Left lung (tissue), 10 donors: ENCODE data around the gene HFM1. TPM values are rescaled to one million over a fixed set of nuclear protein-coding genes. Genes with fewer than 3 reads are reported as not detected.

Experiments used
- ATAC-seq: fragments of 200-7000 bp; cut with Tn5 transposase; one replicate; pipeline ENCODE4 v1.9.1; 2020; ENCODE audit warnings: moderate library complexity
- DNase-seq, 4 donors: peaks; one replicate each; pipeline ENCODE4 v3.0.0-alpha.2; 2013 to 2020
- H3K27ac ChIP-seq, 2 donors: fragments of 200-600 bp; sonication (generic) in 1 of 2; one replicate each; pipeline versions ENCODE4 v1.5.0 to v1.8.0; 2020 to 2021
- H3K27me3 ChIP-seq, 2 donors: fragments of 200-600 bp; sonication (generic) in 1 of 2; one replicate each; pipeline versions ENCODE4 v1.5.0 to v1.8.0; 2020 to 2021
- H3K36me3 ChIP-seq, 2 donors: fragments of 200-600 bp; sonication (generic) in 1 of 2; one replicate each; pipeline versions ENCODE4 v1.5.0 to v1.8.0; 2020 to 2021
- H3K4me1 ChIP-seq, 2 donors: fragments of 200-600 bp; one replicate each; pipeline ENCODE4 v1.8.0; 2021
- H3K4me3 ChIP-seq, 2 donors: fragments of 200-600 bp; sonication (generic) in 1 of 2; one replicate each; pipeline versions ENCODE4 v1.5.0 to v1.8.0; 2020 to 2021; ENCODE audit warnings: mild to moderate bottlenecking in 1 of 2
- H3K9me3 ChIP-seq, 2 donors: fragments of 200-600 bp; sonication (generic) in 1 of 2; one replicate each; pipeline versions ENCODE4 v1.5.0 to v1.8.0; 2020 to 2021
- CTCF ChIP-seq, 2 donors: fragments of 200-600 bp; sonication (generic) in 1 of 2; IDR thresholded peaks; one replicate each; pipeline versions ENCODE4 v1.5.0 to v1.8.0; 2021; ENCODE audit warnings: antibody characterized with exemption in 2 of 2
- intact Hi-C, 2 donors: fragments of 100-400 bp; cut with DNase I; formaldehyde crosslinking; loops; one replicate each; pipeline versions ENCODE4 v1.11.2 to v1.14.2; 2022
- polyA plus RNA-seq, 6 donors: library from polyadenylated mRNA; unstranded; fragments of 120-200 nt; gene quantifications; one replicate each; pipeline ENCODE4 v1.2.1, GENCODE V29; 2013; ENCODE audit not compliant: insufficient read length in 6 of 6
- total RNA-seq, 2 donors: library from RNA; stranded (reverse); fragmentation: NEBNext Ultra II Directional; extraction: Animal tissue kit (Norgen Biotek cat#: 25700); gene quantifications; one replicate each; pipeline ENCODE4 v1.2.1, GENCODE V29; 2021
- donor health status: DM: no; HTN: yes; CAD: no.
- donor health status: DM: no; HTN: no; CAD: no.

Gene HFM1
- total and polyA plus RNA-seq, 8 donors = 0.58 to 14.7 (median 9.4) TPM

GRCh38 chr1:91335603-91336002 is 69.0 kb downstream of the HFM1 start:
- no peak for DNase-seq

GRCh38 chr1:91334856-91335255 is 69.8 kb downstream of the HFM1 start:
- Histone ChIP-seq H3K27ac (no peak overlapping the region), H3K36me3 (no peaks in the 10 kb centered on the region), H3K9me3 (peaks cover 0 to 6% of the 10 kb centered on the region in 2 donors), H3K27me3 (no peaks in the 10 kb centered on the region), H3K4me3 (no peak overlapping the region), H3K4me1 (no peaks in the 10 kb centered on the region)
- intact Hi-C loops = no loop called here
- ATAC-seq = no peak
- no peak for DNase-seq
- no peak for TF ChIP-seq CTCF (IDR thresholded peaks at IDR 0.05)

More at GRCh38 chr1:91335603-91336002, 69.0 kb downstream of the HFM1 start:
- Histone ChIP-seq H3K9me3 (peaks cover 0 to 5% of the 10 kb centered on the region in 2 donors), H3K27me3 (no peaks in the 10 kb centered on the region), H3K4me3 (no peak overlapping the region), H3K36me3 (no peaks in the 10 kb centered on the region), H3K27ac (no peak overlapping the region), H3K4me1 (no peaks in the 10 kb centered on the region)
- intact Hi-C loops = no loop called here
- no peak for ATAC-seq
- TF ChIP-seq CTCF (IDR thresholded peaks at IDR 0.05) = no peak

GRCh38 chr1:91325456-91325855 is 79.2 kb downstream of the HFM1 start:
- intact Hi-C loops = no loop called here
- ATAC-seq (no peak), DNase-seq (no peak)
- Histone ChIP-seq H3K4me1 (no peaks in the 10 kb centered on the region), H3K36me3 (peaks cover 0 to 9% of the 10 kb centered on the region in 2 donors), H3K27ac (no peak overlapping the region), H3K4me3 (no peak overlapping the region), H3K9me3 (peaks cover 0 to 3% of the 10 kb centered on the region in 2 donors), H3K27me3 (no peaks in the 10 kb centered on the region)
- TF ChIP-seq CTCF (IDR thresholded peaks at IDR 0.05) = no peak

GRCh38 chr1:91314643-91315042 is 90.0 kb downstream of the HFM1 start:
- H3K27ac ChIP-seq = no peak overlapping the region
- DNase-seq (no peak), ATAC-seq (no peak)
- H3K4me3 ChIP-seq = no peak overlapping the region
- H3K27me3 ChIP-seq = no peaks in the 10 kb centered on the region
- H3K36me3 ChIP-seq = no peaks in the 10 kb centered on the region
- intact Hi-C loops = no loop called here
- no peaks in the 10 kb centered on the region for H3K4me1 ChIP-seq
- no peak for TF ChIP-seq CTCF (IDR thresholded peaks at IDR 0.05)
- peaks cover 0 to 15% of the 10 kb centered on the region in 2 donors for H3K9me3 ChIP-seq

GRCh38 chr1:91311672-91312071 is 93.0 kb downstream of the HFM1 start:
- no peaks in the 10 kb centered on the region for H3K36me3 ChIP-seq
- intact Hi-C loops = no loop called here
- H3K4me3 ChIP-seq = no peak overlapping the region
- H3K9me3 ChIP-seq = peaks cover 0 to 35% of the 10 kb centered on the region in 2 donors
- ATAC-seq = no peak
- H3K27me3 ChIP-seq = no peaks in the 10 kb centered on the region
- H3K4me1 ChIP-seq = no peaks in the 10 kb centered on the region
- no peak for TF ChIP-seq CTCF (IDR thresholded peaks at IDR 0.05)
- H3K27ac ChIP-seq = no peak overlapping the region
- DNase-seq = no peak
